Choroid plexus epithelial cell (primary cell): ENCODE data around the gene CADM1.

ENCODE experiments used
- DNase-seq: peaks from one replicate; pipeline ENCODE4 v3.0.0-alpha.2; 2010; ENCODE audit warnings: low read depth
- H3K4me3 ChIP-seq: 2 replicates; pipeline ENCODE4 v1.5.1; 2011; ENCODE audit warnings: low read depth, mild to moderate bottlenecking, control low read depth, low read length, moderate library complexity
- TF ChIP-seq, protein P1 (sequence below): conservative IDR thresholded peaks from 2 replicates; pipeline ENCODE4 v1.5.1; 2011; ENCODE audit warnings: low read depth, mild to moderate bottlenecking, control low read depth, inconsistent platforms, low read length, moderate library complexity

Gene CADM1

DNA sequence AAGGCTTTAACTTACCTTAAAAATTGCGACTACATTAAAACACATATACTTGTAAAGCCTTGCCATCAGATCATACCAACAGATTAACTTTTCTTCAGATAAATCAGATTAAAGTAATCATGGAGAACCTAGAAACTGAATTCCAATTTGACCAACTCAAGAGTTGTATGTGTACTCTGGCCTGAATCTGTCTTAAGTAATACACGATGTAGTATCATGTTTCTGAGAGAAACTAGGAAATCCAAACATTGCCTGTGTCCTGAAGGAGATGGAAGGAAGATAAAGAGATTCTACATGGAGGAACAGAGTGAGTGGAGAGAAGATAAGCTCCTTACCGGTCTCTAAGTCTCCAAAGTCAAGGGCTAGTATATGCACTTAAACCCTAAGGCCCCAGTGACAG lies 162.1 kb downstream of the CADM1 start:
- H3K4me3 ChIP-seq, result no peak overlapping the region
- no peak for DNase-seq
- TF ChIP-seq, protein P1, sequence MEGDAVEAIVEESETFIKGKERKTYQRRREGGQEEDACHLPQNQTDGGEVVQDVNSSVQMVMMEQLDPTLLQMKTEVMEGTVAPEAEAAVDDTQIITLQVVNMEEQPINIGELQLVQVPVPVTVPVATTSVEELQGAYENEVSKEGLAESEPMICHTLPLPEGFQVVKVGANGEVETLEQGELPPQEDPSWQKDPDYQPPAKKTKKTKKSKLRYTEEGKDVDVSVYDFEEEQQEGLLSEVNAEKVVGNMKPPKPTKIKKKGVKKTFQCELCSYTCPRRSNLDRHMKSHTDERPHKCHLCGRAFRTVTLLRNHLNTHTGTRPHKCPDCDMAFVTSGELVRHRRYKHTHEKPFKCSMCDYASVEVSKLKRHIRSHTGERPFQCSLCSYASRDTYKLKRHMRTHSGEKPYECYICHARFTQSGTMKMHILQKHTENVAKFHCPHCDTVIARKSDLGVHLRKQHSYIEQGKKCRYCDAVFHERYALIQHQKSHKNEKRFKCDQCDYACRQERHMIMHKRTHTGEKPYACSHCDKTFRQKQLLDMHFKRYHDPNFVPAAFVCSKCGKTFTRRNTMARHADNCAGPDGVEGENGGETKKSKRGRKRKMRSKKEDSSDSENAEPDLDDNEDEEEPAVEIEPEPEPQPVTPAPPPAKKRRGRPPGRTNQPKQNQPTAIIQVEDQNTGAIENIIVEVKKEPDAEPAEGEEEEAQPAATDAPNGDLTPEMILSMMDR, result no peak

GRCh38 chr11:115340874-115341273 lies 163.3 kb downstream of the CADM1 start:
- DNase-seq, result no peak
- TF ChIP-seq, protein P1, result no peak
- no peak overlapping the region for H3K4me3 ChIP-seq

DNA sequence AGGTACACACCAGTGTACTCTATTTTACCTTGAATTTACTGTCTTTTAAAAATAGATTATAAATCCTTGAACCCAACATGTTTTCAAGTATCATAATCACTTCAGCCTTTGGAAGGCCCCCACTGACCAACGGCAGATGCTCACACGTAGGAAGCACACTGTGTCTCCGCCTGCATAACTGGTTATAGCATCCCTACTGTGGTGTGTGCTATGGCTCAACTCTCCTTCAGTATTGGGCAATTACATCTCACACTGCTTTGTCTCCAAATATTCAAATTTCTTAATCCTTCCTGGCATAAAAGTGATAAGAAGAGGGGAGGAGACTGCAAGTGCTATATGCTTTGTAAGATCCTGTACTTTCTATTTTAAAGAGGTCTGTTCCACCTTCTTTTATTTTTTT lies 165.7 kb downstream of the CADM1 start:
- TF ChIP-seq, protein P1, result no peak
- H3K4me3 ChIP-seq, result no peak overlapping the region
- peak; percentile 4 for DNase-seq

- TF ChIP-seq, protein P1, result peak; percentile 65
- DNase-seq, result peak; percentile 55
- no peak overlapping the region for H3K4me3 ChIP-seq
Measured at GRCh38 chr11:115334932-115335788, 169.1 kb downstream of the CADM1 start.

- no peak overlapping the region for H3K4me3 ChIP-seq
- DNase-seq, result no peak
- TF ChIP-seq, protein P1, result no peak
Measured at GRCh38 chr11:115333949-115334348, 170.3 kb downstream of the CADM1 start.

GRCh38 chr11:115333121-115333520 lies 171.1 kb downstream of the CADM1 start:
- peak; percentile 4 for DNase-seq
- H3K4me3 ChIP-seq, result no peak overlapping the region
- TF ChIP-seq, protein P1, result no peak
